Measurements from ENCODE around the gene DNAH6.

DNAH6 gene

GRCh38 chr2:84817239-84817655 lies 300.9 kb downstream of the DNAH6 start:
- CTCF ChIA-PET = no interaction called here
- POLR2A ChIA-PET (ENCODE audit: low non-redundant PET) = no interaction called here
- no peak for DNase-seq (ENCODE audit: low spot score)
- no peak overlapping the region for H3K27ac ChIP-seq
- TF ChIP-seq CTCF (conservative IDR thresholded peaks at IDR 0.05; ENCODE audit: low read depth) = no peak

GRCh38 chr2:84821806-84822205 lies 305.5 kb downstream of the DNAH6 start:
- TF ChIP-seq CTCF (conservative IDR thresholded peaks at IDR 0.05; ENCODE audit: low read depth) = no peak
- POLR2A ChIA-PET (ENCODE audit: low non-redundant PET) = no interaction called here
- H3K27ac ChIP-seq = no peak overlapping the region
- CTCF ChIA-PET = interaction anchor here (0.8 kb wide), 1 partner anchor 336 kb away, joined by 4 read pairs; no protein-coding TSS in a partner anchor
- no peak for DNase-seq (ENCODE audit: low spot score)

GRCh38 chr2:84823229-84823628 lies 306.9 kb downstream of the DNAH6 start:
- TF ChIP-seq CTCF (conservative IDR thresholded peaks at IDR 0.05; ENCODE audit: low read depth) = no peak
- no peak overlapping the region for H3K27ac ChIP-seq
- DNase-seq (ENCODE audit: low spot score) = no peak
- ChIA-PET POLR2A (ENCODE audit: low non-redundant PET) (no interaction called here), CTCF (no interaction called here)

DNA sequence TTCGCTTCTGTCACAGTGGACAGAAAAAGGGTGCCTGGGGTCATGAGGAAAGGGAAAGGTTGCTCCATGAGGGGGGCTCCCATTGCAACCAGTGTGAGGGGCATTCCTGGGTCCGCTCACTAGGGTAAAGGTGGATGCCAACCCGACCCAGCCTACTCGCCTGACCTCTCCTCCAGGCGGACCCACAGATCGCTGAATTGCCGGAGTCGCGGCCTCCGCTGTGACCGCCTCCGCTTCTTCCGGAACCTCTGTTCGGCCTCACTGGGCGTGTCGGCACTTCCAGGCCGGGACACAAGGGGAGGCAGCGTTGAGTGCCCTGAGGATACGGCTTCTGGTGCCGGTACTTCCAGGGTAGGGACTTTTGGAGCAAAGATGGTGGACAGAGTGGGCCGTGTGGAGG lies 307.5 kb downstream of the DNAH6 start:
- H3K27ac ChIP-seq = no peak overlapping the region
- no peak for DNase-seq (ENCODE audit: low spot score)
- ChIA-PET POLR2A (ENCODE audit: low non-redundant PET) (no interaction called here), CTCF (no interaction called here)
- TF ChIP-seq CTCF (conservative IDR thresholded peaks at IDR 0.05; ENCODE audit: low read depth) = no peak

- TF ChIP-seq CTCF (conservative IDR thresholded peaks at IDR 0.05; ENCODE audit: low read depth) = no peak
- no peak overlapping the region for H3K27ac ChIP-seq
- DNase-seq (ENCODE audit: low spot score) = no peak
- POLR2A ChIA-PET (ENCODE audit: low non-redundant PET) = no interaction called here
- CTCF ChIA-PET = interaction anchor here (0.6 to 1.1 kb wide), 2 partner anchors 14 to 34 kb away, joined by 3 to 4 read pairs; no protein-coding TSS in a partner anchor
These were observed 311.8 kb downstream of the DNAH6 start for GRCh38 chr2:84827978-84828575.

DNA sequence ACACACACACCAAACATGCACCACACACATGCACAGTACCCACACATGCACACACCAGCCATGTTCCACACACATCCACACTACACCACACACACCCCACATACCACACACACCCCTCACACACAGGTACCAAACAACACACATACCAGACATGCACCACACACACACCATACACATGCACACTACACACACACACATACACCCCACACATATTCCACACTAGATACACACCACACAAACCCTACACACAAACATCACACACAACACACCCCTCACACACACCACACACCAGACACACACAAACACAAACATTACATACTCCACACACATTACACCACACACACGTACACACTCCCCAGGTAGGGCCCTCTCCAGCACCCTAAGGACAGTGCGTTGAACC lies 313.4 kb downstream of the DNAH6 start:
- no peak overlapping the region for H3K27ac ChIP-seq
- TF ChIP-seq CTCF (conservative IDR thresholded peaks at IDR 0.05; ENCODE audit: low read depth) = no peak
- POLR2A ChIA-PET (ENCODE audit: low non-redundant PET) = no interaction called here
- CTCF ChIA-PET = no interaction called here
- no peak for DNase-seq (ENCODE audit: low spot score)

All from RWPE1 (cell line).